A549 (cell line): ENCODE measurements around the gene TSGA10IP.

ENCODE experiments used
- CTCF ChIP-seq: fragments of >200 bp; sonication (Bioruptor Twin); formaldehyde crosslinking; IDR thresholded peaks from 3 replicates; pipeline ENCODE4 v1.5.1; 2016
- JUNB ChIP-seq: fragments of >200 bp; sonication (Bioruptor Twin); formaldehyde crosslinking; IDR thresholded peaks from 2 replicates; pipeline ENCODE4 v1.6.1; 2016
- TF ChIP-seq, protein P1 (sequence below): fragments of 450-650 bp; IDR thresholded peaks from 2 replicates; pipeline ENCODE4 v1.6.1; 2014; ENCODE audit warnings: antibody characterized with exemption

DNA sequence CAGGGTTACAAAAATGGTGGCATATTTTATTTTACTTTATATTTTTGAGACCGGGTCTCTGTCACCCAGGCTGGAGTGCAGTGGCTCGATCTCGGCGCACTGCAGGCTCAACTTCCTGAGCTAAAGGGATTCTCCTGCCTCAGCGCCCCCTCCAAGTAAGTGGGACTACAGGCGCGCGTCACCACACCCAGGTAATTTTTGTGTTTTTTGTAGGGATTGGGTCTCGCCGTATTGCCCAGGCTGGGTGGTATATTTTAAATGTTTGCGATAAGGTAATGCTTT, 44.4 kb upstream of the TSGA10IP start:
- TF ChIP-seq CTCF (no peak), JUNB (no peak)
- TF ChIP-seq, protein P1, sequence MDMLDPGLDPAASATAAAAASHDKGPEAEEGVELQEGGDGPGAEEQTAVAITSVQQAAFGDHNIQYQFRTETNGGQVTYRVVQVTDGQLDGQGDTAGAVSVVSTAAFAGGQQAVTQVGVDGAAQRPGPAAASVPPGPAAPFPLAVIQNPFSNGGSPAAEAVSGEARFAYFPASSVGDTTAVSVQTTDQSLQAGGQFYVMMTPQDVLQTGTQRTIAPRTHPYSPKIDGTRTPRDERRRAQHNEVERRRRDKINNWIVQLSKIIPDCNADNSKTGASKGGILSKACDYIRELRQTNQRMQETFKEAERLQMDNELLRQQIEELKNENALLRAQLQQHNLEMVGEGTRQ, result no peak
